Muscle of leg (tissue), 11 donors: ENCODE measurements around the gene GPX4. TPM values are rescaled to one million over a fixed set of nuclear protein-coding genes. Genes with fewer than 3 reads are reported as not detected.

Experiments
- DNase-seq: peaks from one replicate; pipeline ENCODE4 v3.0.0; 2013
- H3K27ac ChIP-seq: one replicate; pipeline ENCODE4 v1.5.1; 2013; ENCODE audit warnings: mild to moderate bottlenecking, low read length, control low read depth
- H3K27me3 ChIP-seq: one replicate; pipeline ENCODE4 v1.6.1; 2013; ENCODE audit warnings: low read length; ENCODE audit not compliant: control insufficient read depth, insufficient read depth
- H3K36me3 ChIP-seq: one replicate; pipeline ENCODE4 v1.6.1; 2013; ENCODE audit warnings: low read length; ENCODE audit not compliant: control insufficient read depth, insufficient read depth
- H3K4me1 ChIP-seq: one replicate; pipeline ENCODE4 v1.6.1; 2013; ENCODE audit warnings: low read length; ENCODE audit not compliant: control insufficient read depth, insufficient read depth
- H3K4me3 ChIP-seq: one replicate; pipeline ENCODE4 v1.5.1; 2013; ENCODE audit warnings: low read length, control low read depth
- H3K9me3 ChIP-seq: replicated peaks from 2 replicates; pipeline ENCODE4 v1.6.1; 2013; ENCODE audit warnings: low read depth, low read length; ENCODE audit not compliant: control insufficient read depth
- WGBS: methylation state at CpG from one replicate; pipeline ENCODE4 v1.1.5; 2013; ENCODE audit warnings: missing lambda C conversion rate; ENCODE audit not compliant: insufficient coverage; 5-methylcytosine and 5-hydroxymethylcytosine counted together
- polyA plus RNA-seq, 8 donors: library from polyadenylated mRNA; unstranded; fragments of 120-200 nt; gene quantifications; one replicate each; pipeline versions ENCODE4 v1.2.1 to v1.2.3, GENCODE V29; 2013; ENCODE audit warnings: inconsistent platforms in 1 of 8, low replicate concordance in 1 of 8; ENCODE audit not compliant: insufficient read length in 8 of 8, insufficient read depth in 1 of 8
- total RNA-seq: library from RNA; stranded (reverse); fragments of 120-200 nt; gene quantifications from one replicate; pipeline ENCODE4 v1.2.4, GENCODE V29; 2013

GPX4 gene
- total and polyA plus RNA-seq, 9 donors: 145 to 203 (median 162) TPM

DNA sequence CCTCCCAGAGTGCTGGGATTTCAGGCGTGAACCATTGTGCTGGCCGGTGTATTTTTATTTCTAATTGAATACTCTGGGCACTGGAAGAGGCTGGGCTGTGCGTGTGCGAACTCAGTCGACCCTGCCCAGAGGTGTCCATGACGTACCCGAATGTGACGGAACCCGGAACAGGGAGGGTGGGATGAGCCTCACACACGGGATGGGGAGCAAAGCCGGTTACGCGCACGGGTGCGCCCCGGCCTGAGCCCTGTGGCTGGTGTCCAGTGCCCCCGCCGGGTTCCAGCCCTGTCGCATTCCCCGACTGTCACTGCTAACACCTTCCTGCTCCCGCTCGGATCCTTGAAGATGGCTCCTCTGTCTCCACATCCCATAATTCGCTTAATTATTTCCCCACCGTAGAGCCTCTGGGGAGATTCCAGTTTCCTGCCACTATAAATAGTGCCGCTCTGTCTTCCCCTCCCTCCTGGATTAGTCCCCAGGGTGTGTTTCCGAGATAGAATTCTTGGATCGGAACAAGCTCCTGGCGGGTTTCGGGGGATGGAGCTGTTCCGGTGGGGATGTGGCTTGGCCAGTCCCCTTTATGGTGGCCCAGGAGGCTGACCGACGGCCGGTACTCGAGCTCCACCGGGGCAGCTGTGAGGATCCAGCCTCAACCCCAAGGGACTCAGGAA lies 48.3 kb downstream of the GPX4 start:
- H3K36me3 ChIP-seq: peaks cover 27% of the 10 kb centered on the region
- H3K27me3 ChIP-seq: no peaks in the 10 kb centered on the region
- H3K27ac ChIP-seq: peak overlapping the region; percentile 6
- 71% methylated on average over 30 of the region's 35 CpGs for WGBS
- H3K4me3 ChIP-seq: no peak overlapping the region
- no peaks in the 10 kb centered on the region for H3K9me3 ChIP-seq
- DNase-seq: peak; percentile 62
- peaks cover 38% of the 10 kb centered on the region for H3K4me1 ChIP-seq

GRCh38 chr19:1153891-1154730 lies 50.3 kb downstream of the GPX4 start:
- DNase-seq: no peak
- H3K36me3 ChIP-seq: peaks cover 29% of the 10 kb centered on the region
- no peak overlapping the region for H3K4me3 ChIP-seq
- WGBS: 91% methylated on average over 49 of the region's 58 CpGs
- peaks cover 38% of the 10 kb centered on the region for H3K4me1 ChIP-seq
- H3K9me3 ChIP-seq: no peaks in the 10 kb centered on the region
- no peak overlapping the region for H3K27ac ChIP-seq
- no peaks in the 10 kb centered on the region for H3K27me3 ChIP-seq

- H3K4me1 ChIP-seq: peaks cover 38% of the 10 kb centered on the region
- H3K27ac ChIP-seq: peak overlapping the region; percentile 31
- peaks cover 25% of the 10 kb centered on the region for H3K36me3 ChIP-seq
- peak; percentile 74 for DNase-seq
- WGBS: 22% methylated on average over 28 of the region's 32 CpGs
- H3K4me3 ChIP-seq: no peak overlapping the region
- no peaks in the 10 kb centered on the region for H3K9me3 ChIP-seq
- H3K27me3 ChIP-seq: no peaks in the 10 kb centered on the region
These were observed 51.0 kb downstream of the GPX4 start for GRCh38 chr19:1154731-1155351.

DNA sequence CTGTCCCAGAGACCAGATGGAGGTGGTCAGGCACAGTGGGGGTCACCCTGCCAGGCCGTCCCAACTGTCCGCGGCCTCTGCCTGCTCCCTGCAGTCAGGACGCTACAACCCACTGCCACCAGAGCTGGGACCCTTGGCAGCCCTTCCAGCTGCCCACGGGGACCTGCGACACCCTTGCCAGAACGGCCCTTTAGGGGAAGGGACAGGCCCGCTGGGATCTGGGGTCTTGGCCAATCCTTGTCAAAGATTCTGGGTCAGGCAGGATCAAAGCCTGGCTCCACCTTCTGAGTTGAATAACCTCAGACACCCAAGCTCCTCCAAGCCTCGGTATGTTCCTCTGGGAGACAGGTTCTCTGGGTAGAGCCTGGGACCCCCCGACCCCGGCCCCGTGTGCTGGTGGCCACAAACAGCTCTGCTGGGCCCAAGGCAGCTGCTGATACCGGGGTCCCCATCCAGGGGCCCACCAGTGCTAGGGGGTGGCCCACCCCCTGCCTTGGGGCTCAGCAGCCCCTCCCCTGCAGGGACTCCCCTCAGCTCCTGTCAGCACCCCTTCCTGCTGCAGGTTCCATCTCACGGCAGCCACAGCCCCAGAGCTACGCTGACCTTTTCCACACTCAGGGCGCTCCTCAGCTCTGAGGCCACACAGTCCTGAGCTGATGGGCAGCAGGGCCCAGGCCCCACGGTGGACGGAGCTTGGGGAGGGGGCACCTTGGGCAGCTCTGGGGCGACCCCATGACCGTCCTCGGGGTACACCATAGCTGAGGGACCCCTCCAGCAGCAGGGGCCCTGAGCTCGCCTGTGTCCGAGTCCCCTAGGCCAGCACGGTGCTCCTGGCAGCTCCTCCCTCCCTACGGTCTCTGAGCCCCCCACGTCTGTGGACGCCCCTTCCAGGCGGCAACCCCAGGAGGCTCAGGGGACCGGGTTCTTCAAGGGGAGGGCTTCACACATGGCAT lies 51.8 kb downstream of the GPX4 start:
- Histone ChIP-seq H3K4me3 (no peak overlapping the region), H3K9me3 (no peaks in the 10 kb centered on the region), H3K27me3 (no peaks in the 10 kb centered on the region), H3K4me1 (peaks cover 38% of the 10 kb centered on the region), H3K36me3 (peaks cover 18% of the 10 kb centered on the region), H3K27ac (peak overlapping the region; percentile 31)
- no peak for DNase-seq
- 79% methylated on average over 27 of the region's 29 CpGs for WGBS

Other genes with a start within 250 kb of the GPX4 start
- gene CFD, start 244.3 kb upstream of the GPX4 start, total RNA-seq: 8.7 TPM
- 1 to 10 TPM; 1.1 to 3.2 (median 1.9) TPM for gene CFD, start 244.3 kb upstream of the GPX4 start, polyA plus RNA-seq
- gene MED16, start 210.8 kb upstream of the GPX4 start, total RNA-seq: 11.6 TPM
- 10 to 100 TPM; 31.9 to 48.1 (median 38.4) TPM for gene MED16, start 210.8 kb upstream of the GPX4 start, polyA plus RNA-seq
- gene RNU6-9, start 210.5 kb upstream of the GPX4 start, total RNA-seq: not detected
- gene RNU6-9, start 210.5 kb upstream of the GPX4 start, polyA plus RNA-seq: not detected
- gene R3HDM4, start 190.8 kb upstream of the GPX4 start, total RNA-seq: 13.1 TPM
- gene R3HDM4, start 190.8 kb upstream of the GPX4 start, polyA plus RNA-seq: 10 to 100 TPM; 30.4 to 38.6 (median 34.7) TPM
- gene KISS1R, start 186.7 kb upstream of the GPX4 start, total RNA-seq: not detected
- not detected for gene KISS1R, start 186.7 kb upstream of the GPX4 start, polyA plus RNA-seq
- 9.7 TPM for gene ARID3A, start 178.0 kb upstream of the GPX4 start, total RNA-seq
- gene ARID3A, start 178.0 kb upstream of the GPX4 start, polyA plus RNA-seq: 10 to 100 TPM in 7 of 8 donors, 1 to 10 TPM in 1; 9.4 to 19.1 (median 16.7) TPM
- 24.6 TPM for gene WDR18, start 119.6 kb upstream of the GPX4 start, total RNA-seq
- 10 to 100 TPM; 25.9 to 46.9 (median 32.8) TPM for gene WDR18, start 119.6 kb upstream of the GPX4 start, polyA plus RNA-seq
- gene GRIN3B, start 103.6 kb upstream of the GPX4 start, total RNA-seq: not detected
- gene GRIN3B, start 103.6 kb upstream of the GPX4 start, polyA plus RNA-seq: under 1 TPM; 0.11 to 0.58 (median 0.30) TPM
- gene TMEM259, start 82.9 kb upstream of the GPX4 start, total RNA-seq: 60.5 TPM
- gene TMEM259, start 82.9 kb upstream of the GPX4 start, polyA plus RNA-seq: 100 to 1,000 TPM in 3 of 8 donors, 10 to 100 TPM in 5; 73.8 to 115 (median 87.3) TPM
- not detected for gene RNU6-2, start 82.5 kb upstream of the GPX4 start, total RNA-seq
- not detected for gene RNU6-2, start 82.5 kb upstream of the GPX4 start, polyA plus RNA-seq
- gene CNN2, start 77.4 kb upstream of the GPX4 start, total RNA-seq: 31.3 TPM
- 10 to 100 TPM; 51.3 to 64.9 (median 54.3) TPM for gene CNN2, start 77.4 kb upstream of the GPX4 start, polyA plus RNA-seq
- 8.9 TPM for gene ABCA7, start 63.9 kb upstream of the GPX4 start, total RNA-seq
- gene ABCA7, start 63.9 kb upstream of the GPX4 start, polyA plus RNA-seq: 10 to 100 TPM in 7 of 8 donors, 1 to 10 TPM in 1; 7.9 to 23.0 (median 15.6) TPM
- gene ARHGAP45, start 36.8 kb upstream of the GPX4 start, total RNA-seq: 5.0 TPM
- 10 to 100 TPM in 7 of 8 donors, 1 to 10 TPM in 1; 8.6 to 13.1 (median 11.2) TPM for gene ARHGAP45, start 36.8 kb upstream of the GPX4 start, polyA plus RNA-seq
- 69.6 TPM for gene POLR2E, start 8.6 kb upstream of the GPX4 start, total RNA-seq
- gene POLR2E, start 8.6 kb upstream of the GPX4 start, polyA plus RNA-seq: 100 to 1,000 TPM; 117 to 149 (median 133) TPM
- 7.4 TPM for gene SBNO2, start 70.3 kb downstream of the GPX4 start, total RNA-seq
- 10 to 100 TPM in 6 of 8 donors, 1 to 10 TPM in 2; 8.8 to 16.7 (median 12.4) TPM for gene SBNO2, start 70.3 kb downstream of the GPX4 start, polyA plus RNA-seq
- 46.9 TPM for gene STK11, start 101.8 kb downstream of the GPX4 start, total RNA-seq
- 10 to 100 TPM; 45.3 to 59.1 (median 56.8) TPM for gene STK11, start 101.8 kb downstream of the GPX4 start, polyA plus RNA-seq
- gene CBARP, start 134.0 kb downstream of the GPX4 start, total RNA-seq: 0.84 TPM
- gene CBARP, start 134.0 kb downstream of the GPX4 start, polyA plus RNA-seq: 1 to 10 TPM; 1.1 to 2.9 (median 1.9) TPM
- gene ATP5F1D, start 137.8 kb downstream of the GPX4 start, total RNA-seq: 99.2 TPM
- 100 to 1,000 TPM; 134 to 211 (median 166) TPM for gene ATP5F1D, start 137.8 kb downstream of the GPX4 start, polyA plus RNA-seq
- gene MIDN, start 144.6 kb downstream of the GPX4 start, total RNA-seq: 9.2 TPM
- gene MIDN, start 144.6 kb downstream of the GPX4 start, polyA plus RNA-seq: 10 to 100 TPM; 27.8 to 54.7 (median 41.0) TPM
- 402 TPM for gene CIRBP, start 165.3 kb downstream of the GPX4 start, total RNA-seq
- gene CIRBP, start 165.3 kb downstream of the GPX4 start, polyA plus RNA-seq: 100 to 1,000 TPM; 505 to 613 (median 556) TPM
- 14.0 TPM for gene FAM174C, start 171.5 kb downstream of the GPX4 start, total RNA-seq
- gene FAM174C, start 171.5 kb downstream of the GPX4 start, polyA plus RNA-seq: 10 to 100 TPM; 11.6 to 17.8 (median 15.1) TPM
- 1.1 TPM for gene EFNA2, start 181.9 kb downstream of the GPX4 start, total RNA-seq
- gene EFNA2, start 181.9 kb downstream of the GPX4 start, polyA plus RNA-seq: 1 to 10 TPM in 7 of 8 donors, under 1 TPM in 1; 0.42 to 4.5 (median 2.5) TPM